HepG2 (cell line): ENCODE results near the gene SOX5. TPM values are rescaled to one million over a fixed set of nuclear protein-coding genes. Genes with fewer than 3 reads are reported as not detected.

ENCODE experiments used
- ATAC-seq: fragments of 200-7000 bp; cut with Tn5 transposase; 3 replicates; pipeline ENCODE4 v1.9.1; 2020; ENCODE audit warnings: mild to moderate bottlenecking, moderate library complexity
- BruUV-seq: library from RNA; stranded (reverse); fragments of 400-500 nt; replicated peaks from 2 replicates; lab custom pipeline; 2021; lab: Mats Ljungman, UMichigan
- CTCF ChIA-PET: fragments of 300-600 bp; formaldehyde crosslinking; extraction: SDS; loops from one replicate; lab custom pipeline; 2021; ENCODE audit warnings: low total read pairs, inconsistent platforms, low intra/inter-chr PET ratio; lab: Yijun Ruan, JAX
- POLR2A ChIA-PET: fragments of 350-600 bp; sonication (Branson Sonifier 250); formaldehyde crosslinking; loops from one replicate; lab custom pipeline; 2020; ENCODE audit warnings: antibody characterized with exemption, inconsistent platforms; lab: Yijun Ruan, JAX
- DNase-seq: peaks from one replicate; pipeline ENCODE4 v3.0.0-alpha.2; 2015; ENCODE audit warnings: low spot score
- FAIRE-seq: peaks from 3 replicates; lab custom pipeline; 2011; peaks lifted over from hg19 to GRCh38; lab: Jason Lieb, UNC
- H2AFZ ChIP-seq: one replicate; pipeline ENCODE4 v1.6.1; 2011; ENCODE audit warnings: low read length, inconsistent platforms
- H3K27ac ChIP-seq: fragments of 300-600 bp; 3 replicates; pipeline ENCODE4 v1.8.0; 2011; ENCODE audit warnings: mixed run types, mild to moderate bottlenecking, mixed read lengths, low read length, inconsistent platforms; ENCODE audit not compliant: insufficient read depth; ENCODE audit errors: extremely low read length
- H3K27me3 ChIP-seq, 2 experiments: fragments of 200-600 bp in 1 of 2; 2 replicates in 1 of 2; 3 replicates in 1 of 2; pipeline versions ENCODE4 v1.6.0 to v1.8.0; 2011; ENCODE audit warnings: low read length in 2 of 2, mild to moderate bottlenecking in 2 of 2, moderate library complexity in 2 of 2, inconsistent platforms in 1 of 2; ENCODE audit not compliant: insufficient read depth in 2 of 2, control insufficient read depth in 1 of 2
- H3K36me3 ChIP-seq, 2 experiments: fragments of 200-600 bp in 1 of 2; replicated peaks in 1 of 2; 2 replicates in 1 of 2; 3 replicates in 1 of 2; pipeline versions ENCODE4 v1.5.1 to v1.8.0; 2011; ENCODE audit warnings: low read length in 2 of 2, inconsistent platforms in 1 of 2; ENCODE audit not compliant: insufficient read depth in 2 of 2, control insufficient read depth in 1 of 2
- H3K4me1 ChIP-seq: 2 replicates; pipeline ENCODE4 v1.5.1; 2012; ENCODE audit warnings: low read length, inconsistent platforms; ENCODE audit not compliant: insufficient read depth
- H3K4me2 ChIP-seq: 2 replicates; pipeline ENCODE4 v1.6.0; 2011; ENCODE audit warnings: low read depth, low read length, inconsistent platforms
- H3K4me3 ChIP-seq, 3 experiments: fragments of 200-600 bp in 1 of 3; sonication (generic), shearing (Covaris generic) in 1 of 3; replicated peaks in 1 of 3; 2 replicates each; pipeline ENCODE4 v1.5.1; 2011 to 2016; ENCODE audit warnings: low read length in 3 of 3, inconsistent platforms in 2 of 3, low read depth in 2 of 3, mild to moderate bottlenecking in 2 of 3, control low read depth in 1 of 3, mixed read lengths in 1 of 3; ENCODE audit not compliant: insufficient read depth in 1 of 3
- H3K79me2 ChIP-seq: one replicate; pipeline ENCODE4 v1.6.1; 2011; ENCODE audit warnings: low read length, inconsistent platforms; ENCODE audit not compliant: insufficient read depth
- H3K9ac ChIP-seq: 2 replicates; pipeline ENCODE4 v1.6.0; 2011; ENCODE audit warnings: mild to moderate bottlenecking, low read depth, low read length, inconsistent platforms; ENCODE audit not compliant: insufficient read depth
- H3K9me3 ChIP-seq: 2 replicates; pipeline ENCODE4 v1.5.1; 2012; ENCODE audit warnings: mild to moderate bottlenecking, low read length
- H4K20me1 ChIP-seq: 2 replicates; pipeline ENCODE4 v1.6.0; 2011; ENCODE audit warnings: inconsistent platforms, mild to moderate bottlenecking, low read length, moderate library complexity; ENCODE audit not compliant: insufficient read depth
- ETV5 ChIP-seq: IDR thresholded peaks from 2 replicates; pipeline ENCODE4 v1.6.1; 2018; ENCODE audit warnings: missing biosample characterization, missing genetic modification reagents, inconsistent platforms, borderline replicate concordance
- GATAD2A ChIP-seq: IDR thresholded peaks from 2 replicates; pipeline ENCODE4 v1.6.1; 2016
- GZF1 ChIP-seq: sonication (generic); formaldehyde crosslinking; IDR thresholded peaks from 2 replicates; pipeline ENCODE4 v1.5.1; 2020; ENCODE audit warnings: mild to moderate bottlenecking, missing genetic modification reagents
- MED13 ChIP-seq: sonication (generic); formaldehyde crosslinking; IDR thresholded peaks from 2 replicates; pipeline ENCODE4 v1.5.0; 2020; ENCODE audit warnings: missing genetic modification reagents
- MEIS1 ChIP-seq: sonication (generic); formaldehyde crosslinking; IDR thresholded peaks from 2 replicates; pipeline ENCODE4 v1.9.0; 2021; ENCODE audit warnings: mild to moderate bottlenecking, missing genetic modification reagents, moderate library complexity, borderline replicate concordance
- NFYC ChIP-seq: IDR thresholded peaks from 2 replicates; pipeline ENCODE4 v1.6.1; 2016; ENCODE audit warnings: missing genetic modification reagents, missing compliant biosample characterization
- SMAD3 ChIP-seq: sonication (generic); formaldehyde crosslinking; IDR thresholded peaks from 2 replicates; pipeline ENCODE4 v1.4.0; 2020; ENCODE audit warnings: missing genetic modification reagents
- SOX13 ChIP-seq, 3 experiments: fragments of 450-650 bp in 1 of 3; sonication (generic) in 1 of 3; formaldehyde crosslinking in 1 of 3; IDR thresholded peaks in 2 of 3; conservative IDR thresholded peaks in 1 of 3; 2 replicates each; pipeline versions ENCODE4 v1.5.0 to v1.6.1; 2016 to 2020; ENCODE audit warnings: antibody characterized with exemption in 1 of 3, mild to moderate bottlenecking in 1 of 3, missing compliant biosample characterization in 1 of 3, missing genetic modification reagents in 1 of 3, moderate library complexity in 1 of 3
- TBX3 ChIP-seq: fragments of 450-650 bp; IDR thresholded peaks from 2 replicates; pipeline ENCODE4 v1.6.1; 2017; ENCODE audit warnings: antibody characterized with exemption, mild to moderate bottlenecking, inconsistent platforms, borderline replicate concordance
- THYN1 ChIP-seq: sonication (generic); formaldehyde crosslinking; IDR thresholded peaks from 2 replicates; pipeline ENCODE4 v1.8.1; 2023; ENCODE audit warnings: low read depth, mild to moderate bottlenecking, moderate library complexity, missing genetic modification reagents, borderline replicate concordance
- ZBTB20 ChIP-seq: sonication (generic); formaldehyde crosslinking; IDR thresholded peaks from 2 replicates; pipeline ENCODE4 v1.8.1; 2023; ENCODE audit warnings: missing genetic modification reagents, low read depth, mild to moderate bottlenecking, borderline replicate concordance
- ZNF224 ChIP-seq: sonication (generic); formaldehyde crosslinking; IDR thresholded peaks from 2 replicates; pipeline ENCODE4 v1.5.0; 2020; ENCODE audit warnings: mild to moderate bottlenecking, missing genetic modification reagents
- ZNF619 ChIP-seq: sonication (generic); formaldehyde crosslinking; IDR thresholded peaks from 2 replicates; pipeline ENCODE4 v1.4.0; 2020; ENCODE audit warnings: mild to moderate bottlenecking, missing genetic modification reagents
- ZNF629 ChIP-seq: sonication (generic); formaldehyde crosslinking; conservative IDR thresholded peaks from 2 replicates; pipeline ENCODE4 v1.5.0; 2020; ENCODE audit warnings: missing genetic modification reagents
- ZNF790 ChIP-seq: sonication (generic); formaldehyde crosslinking; IDR thresholded peaks from 2 replicates; pipeline ENCODE4 v1.8.0; 2022; ENCODE audit warnings: missing genetic modification reagents, mild to moderate bottlenecking, borderline replicate concordance
- WGBS: methylation state at CpG from one replicate; pipeline ENCODE4 v1.1.6; 2017; ENCODE audit warnings: low lambda C conversion rate; 5-methylcytosine and 5-hydroxymethylcytosine counted together
- in situ Hi-C: cut with HindIII; loops from 2 replicates; pipeline ENCODE4 v1.10.0; 2017; ENCODE audit warnings: low pct_unique_long_range_greater_than_20kb; ENCODE audit not compliant: extremely low pct_ligation_motif_present
- intact Hi-C: fragments of 100-400 bp; cut with micrococcal nuclease; formaldehyde crosslinking; loops from one replicate; pipeline ENCODE4 v1.10.0; 2022; ENCODE audit not compliant: unreplicated experiment
- polyA plus RNA-seq, 8 experiments: library from polyadenylated mRNA; depleted of rRNA in 3 of 8; stranded (reverse) in 7 of 8; unstranded in 1 of 8; fragments of >200 nt; fragmentation: Illumina TruSeq in 4 of 8; extraction: Trizol in 4 of 8; gene quantifications; 2 replicates each; pipeline versions ENCODE4 v1.2.1 to v1.2.3, GENCODE V29; 2011 to 2016; ENCODE audit warnings: low read depth in 4 of 8, missing spikeins in 1 of 8, mixed read lengths in 1 of 8; ENCODE audit not compliant: insufficient read depth in 1 of 8
- total RNA-seq, 5 experiments: library from RNA; depleted of rRNA; stranded (reverse); fragments of >200 nt; fragmentation: Illumina TruSeq; extraction: Trizol; gene quantifications; 2 replicates each; pipeline ENCODE4 v1.2.3, GENCODE V29; 2016; ENCODE audit warnings: low read depth in 1 of 5
- TF ChIP-seq, protein P1 (sequence below): IDR thresholded peaks from 2 replicates; pipeline ENCODE4 v1.6.1; 2016; ENCODE audit warnings: low read depth, borderline replicate concordance
- TF ChIP-seq, protein P2 (sequence below), 2 experiments: sonication (generic) in 1 of 2; formaldehyde crosslinking in 1 of 2; IDR thresholded peaks; 2 replicates each; pipeline versions ENCODE4 v1.6.1 to v1.9.0; 2014 to 2022; ENCODE audit warnings: antibody characterized with exemption in 1 of 2, borderline replicate concordance in 1 of 2, inconsistent platforms in 1 of 2, low read depth in 1 of 2, missing genetic modification reagents in 1 of 2
- TF ChIP-seq, protein P3 (sequence below): sonication (generic); formaldehyde crosslinking; IDR thresholded peaks from 2 replicates; pipeline ENCODE4 v1.9.0; 2021; ENCODE audit warnings: missing genetic modification reagents, mild to moderate bottlenecking, borderline replicate concordance

Gene SOX5
- total and polyA plus RNA-seq, 2 of the 13 experiments (the other 11 are each of a cell fraction or from before 2014, with no cell fraction given), result 18.5 to 76.4 TPM

DNA sequence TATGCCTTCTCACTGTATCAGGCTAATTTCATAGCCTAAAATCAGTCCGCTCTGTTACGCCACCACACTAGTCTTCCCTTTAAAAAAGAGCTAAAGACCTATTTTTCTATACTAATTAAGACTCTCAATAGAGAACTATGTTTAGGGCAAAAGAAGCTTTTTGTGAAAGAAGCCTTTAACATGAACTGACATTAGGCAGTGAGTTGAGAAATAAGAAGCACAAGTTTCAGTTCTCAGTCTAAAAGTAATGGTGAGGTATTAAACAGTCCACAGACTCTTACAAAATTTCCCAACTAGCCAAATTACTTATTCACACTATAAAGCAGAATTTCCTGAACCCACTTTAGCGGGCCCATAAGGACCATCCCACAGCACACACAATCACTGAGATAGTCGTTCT lies 93.7 kb downstream of the SOX5 start:
- POLR2A ChIA-PET, result no interaction called here
- no peak overlapping the region for H3K9ac ChIP-seq
- no peak for FAIRE-seq
- no peaks in the 10 kb centered on the region for H3K27me3 ChIP-seq
- DNase-seq, result no peak
- H2AFZ ChIP-seq, result no peak overlapping the region
- ATAC-seq, result no peak
- CTCF ChIA-PET, result no interaction called here
- in situ Hi-C loops (no loop called here), intact Hi-C loops (no loop called here)
- no peaks in the 10 kb centered on the region for H4K20me1 ChIP-seq
- no peak overlapping the region for H3K27ac ChIP-seq
- WGBS, result 83% methylated on average over 4 of the region's 4 CpGs
- no TSS peak for BruUV-seq
- H3K4me2 ChIP-seq, result no peak overlapping the region
- peaks cover 44% of the 10 kb centered on the region for H3K4me1 ChIP-seq
- TF ChIP-seq SOX13 (IDR thresholded peaks at IDR 0.05), result no peak
- TF ChIP-seq SOX13 (CRISPR knock-in tag; conservative IDR thresholded peaks at IDR 0.05 in 1 of 2, IDR thresholded peaks at IDR 0.05 in 1 of 2), result no peak
- TF ChIP-seq, protein P1, sequence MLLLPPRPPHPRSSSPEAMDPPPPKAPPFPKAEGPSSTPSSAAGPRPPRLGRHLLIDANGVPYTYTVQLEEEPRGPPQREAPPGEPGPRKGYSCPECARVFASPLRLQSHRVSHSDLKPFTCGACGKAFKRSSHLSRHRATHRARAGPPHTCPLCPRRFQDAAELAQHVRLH, result no peak
- TF ChIP-seq, protein P2, sequence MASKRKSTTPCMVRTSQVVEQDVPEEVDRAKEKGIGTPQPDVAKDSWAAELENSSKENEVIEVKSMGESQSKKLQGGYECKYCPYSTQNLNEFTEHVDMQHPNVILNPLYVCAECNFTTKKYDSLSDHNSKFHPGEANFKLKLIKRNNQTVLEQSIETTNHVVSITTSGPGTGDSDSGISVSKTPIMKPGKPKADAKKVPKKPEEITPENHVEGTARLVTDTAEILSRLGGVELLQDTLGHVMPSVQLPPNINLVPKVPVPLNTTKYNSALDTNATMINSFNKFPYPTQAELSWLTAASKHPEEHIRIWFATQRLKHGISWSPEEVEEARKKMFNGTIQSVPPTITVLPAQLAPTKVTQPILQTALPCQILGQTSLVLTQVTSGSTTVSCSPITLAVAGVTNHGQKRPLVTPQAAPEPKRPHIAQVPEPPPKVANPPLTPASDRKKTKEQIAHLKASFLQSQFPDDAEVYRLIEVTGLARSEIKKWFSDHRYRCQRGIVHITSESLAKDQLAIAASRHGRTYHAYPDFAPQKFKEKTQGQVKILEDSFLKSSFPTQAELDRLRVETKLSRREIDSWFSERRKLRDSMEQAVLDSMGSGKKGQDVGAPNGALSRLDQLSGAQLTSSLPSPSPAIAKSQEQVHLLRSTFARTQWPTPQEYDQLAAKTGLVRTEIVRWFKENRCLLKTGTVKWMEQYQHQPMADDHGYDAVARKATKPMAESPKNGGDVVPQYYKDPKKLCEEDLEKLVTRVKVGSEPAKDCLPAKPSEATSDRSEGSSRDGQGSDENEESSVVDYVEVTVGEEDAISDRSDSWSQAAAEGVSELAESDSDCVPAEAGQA (IDR thresholded peaks at IDR 0.05; ENCODE audit: low read depth), result no peak
- TF ChIP-seq, protein P2 (CRISPR knock-in tag; IDR thresholded peaks at IDR 0.05; ENCODE audit: borderline replicate concordance), result no peak
- no peak for TF ChIP-seq ETV5 (CRISPR knock-in tag)
- TF ChIP-seq SMAD3 (CRISPR knock-in tag), result no peak
- no peak for TF ChIP-seq MED13 (CRISPR knock-in tag)
- TF ChIP-seq ZBTB20, result no peak
- TF ChIP-seq ZNF619, result no peak
- no peak for TF ChIP-seq GATAD2A
- no peak for TF ChIP-seq TBX3
- TF ChIP-seq ZNF224, result no peak
- no peak for TF ChIP-seq GZF1 (CRISPR knock-in tag)
- no peak for TF ChIP-seq ZNF629 (CRISPR knock-in tag)
- TF ChIP-seq, protein P3, sequence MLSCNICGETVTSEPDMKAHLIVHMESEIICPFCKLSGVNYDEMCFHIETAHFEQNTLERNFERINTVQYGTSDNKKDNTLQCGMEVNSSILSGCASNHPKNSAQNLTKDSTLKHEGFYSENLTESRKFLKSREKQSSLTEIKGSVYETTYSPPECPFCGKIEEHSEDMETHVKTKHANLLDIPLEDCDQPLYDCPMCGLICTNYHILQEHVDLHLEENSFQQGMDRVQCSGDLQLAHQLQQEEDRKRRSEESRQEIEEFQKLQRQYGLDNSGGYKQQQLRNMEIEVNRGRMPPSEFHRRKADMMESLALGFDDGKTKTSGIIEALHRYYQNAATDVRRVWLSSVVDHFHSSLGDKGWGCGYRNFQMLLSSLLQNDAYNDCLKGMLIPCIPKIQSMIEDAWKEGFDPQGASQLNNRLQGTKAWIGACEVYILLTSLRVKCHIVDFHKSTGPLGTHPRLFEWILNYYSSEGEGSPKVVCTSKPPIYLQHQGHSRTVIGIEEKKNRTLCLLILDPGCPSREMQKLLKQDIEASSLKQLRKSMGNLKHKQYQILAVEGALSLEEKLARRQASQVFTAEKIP, result no peak
- TF ChIP-seq NFYC (CRISPR knock-in tag), result no peak
- no peak for TF ChIP-seq THYN1 (CRISPR knock-in tag)
- no peak for TF ChIP-seq ZNF790 (CRISPR knock-in tag)
- TF ChIP-seq MEIS1 (CRISPR knock-in tag), result no peak
- peaks cover 2 to 11% of the 10 kb centered on the region in 2 experiments; a peak in 3 of 5 replicates for H3K36me3 ChIP-seq
- peaks cover 22% of the 10 kb centered on the region for H3K79me2 ChIP-seq
- H3K4me3 ChIP-seq, result no peak overlapping the region
- H3K9me3 ChIP-seq, result no peaks in the 10 kb centered on the region
